Astrocyte (in vitro differentiated cells and primary cell): ENCODE measurements around the gene KIF3B.

Source experiments
- EZH2 ChIP-seq: IDR thresholded peaks from 2 replicates; pipeline ENCODE4 v1.6.1; 2012; ENCODE audit warnings: mild to moderate bottlenecking, low read length, inconsistent platforms; ENCODE audit not compliant: insufficient read depth
- TF ChIP-seq, protein P1 (sequence below): IDR thresholded peaks from 2 replicates; pipeline ENCODE4 v1.5.1; 2011; ENCODE audit warnings: low read depth, mild to moderate bottlenecking, inconsistent platforms, low read length, moderate library complexity; ENCODE audit not compliant: insufficient read depth

DNA sequence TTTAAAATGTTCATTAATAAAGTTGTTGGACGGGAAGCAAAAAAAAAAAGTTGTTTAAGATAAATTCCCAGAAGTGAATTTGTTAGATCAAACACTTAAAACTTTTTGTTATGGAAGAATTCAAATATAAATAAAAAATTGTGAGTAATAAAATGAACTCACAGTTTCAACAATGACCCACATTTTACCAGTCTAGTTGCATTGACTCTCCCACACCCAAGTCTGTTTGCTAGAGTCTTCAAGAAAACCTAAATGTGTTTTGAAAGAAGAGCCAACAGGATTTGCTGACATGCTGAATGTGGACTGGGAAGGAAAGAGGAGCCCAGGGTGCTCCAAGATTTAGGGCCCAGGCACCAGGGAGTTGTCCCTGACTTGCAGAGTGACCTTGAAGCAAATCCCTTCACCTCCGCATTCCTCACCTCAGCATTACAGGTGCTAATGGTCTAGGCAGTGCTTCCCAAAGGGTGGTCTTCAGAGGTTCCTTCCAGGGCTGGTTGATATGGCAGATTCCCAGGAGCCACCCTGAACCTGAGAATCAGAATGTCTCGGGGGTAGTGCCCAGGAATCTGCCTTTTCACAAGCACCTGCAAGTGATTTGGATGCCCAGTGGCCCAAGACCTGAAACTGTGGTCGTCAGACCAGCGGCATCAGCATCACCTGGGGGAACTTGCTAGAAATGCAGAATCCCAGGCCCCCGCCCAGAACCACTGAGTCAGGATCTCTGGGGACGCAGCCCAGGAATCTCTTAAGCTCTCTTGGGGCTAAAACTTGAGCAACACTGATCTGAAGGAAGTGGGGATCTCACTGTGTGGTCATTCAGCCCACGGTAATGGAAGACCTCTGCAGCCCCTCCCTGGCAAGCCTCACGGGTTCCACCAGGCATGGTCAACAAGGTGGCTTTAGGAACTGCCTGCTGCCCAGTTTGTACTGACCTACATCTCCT, 38.7 kb upstream of the KIF3B start:
- TF ChIP-seq, protein P1, sequence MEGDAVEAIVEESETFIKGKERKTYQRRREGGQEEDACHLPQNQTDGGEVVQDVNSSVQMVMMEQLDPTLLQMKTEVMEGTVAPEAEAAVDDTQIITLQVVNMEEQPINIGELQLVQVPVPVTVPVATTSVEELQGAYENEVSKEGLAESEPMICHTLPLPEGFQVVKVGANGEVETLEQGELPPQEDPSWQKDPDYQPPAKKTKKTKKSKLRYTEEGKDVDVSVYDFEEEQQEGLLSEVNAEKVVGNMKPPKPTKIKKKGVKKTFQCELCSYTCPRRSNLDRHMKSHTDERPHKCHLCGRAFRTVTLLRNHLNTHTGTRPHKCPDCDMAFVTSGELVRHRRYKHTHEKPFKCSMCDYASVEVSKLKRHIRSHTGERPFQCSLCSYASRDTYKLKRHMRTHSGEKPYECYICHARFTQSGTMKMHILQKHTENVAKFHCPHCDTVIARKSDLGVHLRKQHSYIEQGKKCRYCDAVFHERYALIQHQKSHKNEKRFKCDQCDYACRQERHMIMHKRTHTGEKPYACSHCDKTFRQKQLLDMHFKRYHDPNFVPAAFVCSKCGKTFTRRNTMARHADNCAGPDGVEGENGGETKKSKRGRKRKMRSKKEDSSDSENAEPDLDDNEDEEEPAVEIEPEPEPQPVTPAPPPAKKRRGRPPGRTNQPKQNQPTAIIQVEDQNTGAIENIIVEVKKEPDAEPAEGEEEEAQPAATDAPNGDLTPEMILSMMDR, result no peak
- TF ChIP-seq EZH2, result no peak
